HG02759 (cell line): ENCODE measurements around the gene HMGN3.
"Not testable (repeated sequence)": the region's sequence is repeated elsewhere in the genome, so short reads cannot be mapped to it uniquely, and the experiment has no call there.

Experiments
- ATAC-seq: cut with Tn5 transposase; IDR thresholded peaks from one replicate; pipeline ENCODE4 v1.9.1; 2021; ENCODE audit warnings: mild to moderate bottlenecking, moderate library complexity; ENCODE audit not compliant: unreplicated experiment

HMGN3 gene

DNA sequence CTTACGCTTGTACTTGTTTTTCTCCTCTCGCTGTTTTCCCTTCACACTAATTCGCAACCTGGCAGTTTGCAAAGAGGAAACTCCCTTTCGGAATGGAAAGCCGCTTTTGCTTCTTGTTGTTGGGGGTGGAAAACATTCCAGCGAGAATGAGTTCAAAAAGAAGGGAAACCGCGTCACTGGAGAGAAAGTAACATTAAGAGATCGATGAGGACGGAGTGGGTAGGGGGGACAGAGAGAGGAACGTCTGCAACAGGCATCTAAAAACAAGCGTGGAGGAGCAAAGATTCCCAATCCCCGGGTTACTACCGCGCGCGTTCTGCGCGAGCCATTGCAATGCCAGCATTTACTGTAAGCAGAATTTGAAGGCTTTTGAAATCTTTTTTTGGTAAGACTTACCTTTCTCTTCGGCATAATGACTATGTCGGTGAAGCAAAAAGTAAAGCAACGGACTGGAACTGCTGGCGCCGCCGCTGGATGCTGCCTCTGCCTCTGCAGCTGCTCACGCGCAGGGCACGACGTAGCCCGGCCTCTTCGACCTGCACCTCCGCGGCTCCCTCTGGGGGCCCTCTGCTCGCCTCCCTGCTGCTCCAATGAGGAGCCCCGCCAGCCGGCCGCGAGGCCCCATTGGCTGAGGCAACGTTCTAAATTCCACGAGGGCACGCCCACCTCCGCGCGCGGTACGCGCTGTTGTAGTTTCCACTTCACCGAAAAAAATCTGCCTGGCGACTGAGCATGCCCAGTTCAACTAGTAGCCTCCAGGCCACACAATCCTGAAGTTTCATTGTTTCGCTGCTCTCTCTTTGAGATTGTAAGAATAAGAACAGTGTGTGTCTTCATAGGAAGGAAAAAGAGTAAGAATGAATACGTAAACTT lies at the start of gene HMGN3:
Gene HMGN3 (minus strand): TSS at position 533 of the 873 bp plus-strand sequence.
- ATAC-seq, result peak; percentile 91

- no peak for ATAC-seq
These were observed 46.3 kb upstream of the HMGN3 start for GRCh38 chr6:79280756-79281155.

GRCh38 chr6:79277109-79277508 lies 42.6 kb upstream of the HMGN3 start:
- no peak for ATAC-seq

GRCh38 chr6:79269877-79270276 lies 35.4 kb upstream of the HMGN3 start:
- ATAC-seq, result no peak

- no peak for ATAC-seq
These were observed 32.6 kb upstream of the HMGN3 start for GRCh38 chr6:79267128-79267527.

- ATAC-seq, result no peak
These were observed 31.6 kb upstream of the HMGN3 start for GRCh38 chr6:79266051-79266450.

- no peak for ATAC-seq
These were observed 28.9 kb upstream of the HMGN3 start for GRCh38 chr6:79263359-79263758.

GRCh38 chr6:79261666-79262065 lies 27.2 kb upstream of the HMGN3 start:
- ATAC-seq, result no peak

- no peak for ATAC-seq
These were observed 26.3 kb upstream of the HMGN3 start for GRCh38 chr6:79260772-79261171.

GRCh38 chr6:79257381-79258205 lies 23.1 kb upstream of the HMGN3 start:
- no peak for ATAC-seq

GRCh38 chr6:79256770-79257169 lies 22.3 kb upstream of the HMGN3 start:
- ATAC-seq, result not testable (repeated sequence)

DNA sequence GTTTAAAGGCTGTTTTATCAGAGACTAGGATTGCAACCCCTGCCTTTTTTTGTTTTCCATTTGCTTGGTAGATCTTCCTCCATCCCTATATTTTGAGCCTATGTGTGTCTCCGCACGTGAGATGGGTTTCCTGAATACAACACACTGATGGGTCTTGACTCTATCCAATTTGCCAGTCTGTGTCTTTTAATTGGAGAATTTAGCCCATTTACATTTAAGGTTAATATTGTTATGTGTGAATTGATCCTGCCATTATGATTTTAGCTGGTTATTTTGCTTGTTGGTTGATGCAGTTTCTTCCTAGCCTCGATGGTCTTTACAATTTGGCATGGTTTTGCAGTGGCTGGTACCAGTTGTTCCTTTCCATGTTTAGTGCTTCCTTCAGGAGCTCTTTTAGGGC lies 20.6 kb upstream of the HMGN3 start:
- ATAC-seq, result not testable (repeated sequence)

GRCh38 chr6:79250559-79250958 lies 16.1 kb upstream of the HMGN3 start:
- ATAC-seq, result no peak

DNA sequence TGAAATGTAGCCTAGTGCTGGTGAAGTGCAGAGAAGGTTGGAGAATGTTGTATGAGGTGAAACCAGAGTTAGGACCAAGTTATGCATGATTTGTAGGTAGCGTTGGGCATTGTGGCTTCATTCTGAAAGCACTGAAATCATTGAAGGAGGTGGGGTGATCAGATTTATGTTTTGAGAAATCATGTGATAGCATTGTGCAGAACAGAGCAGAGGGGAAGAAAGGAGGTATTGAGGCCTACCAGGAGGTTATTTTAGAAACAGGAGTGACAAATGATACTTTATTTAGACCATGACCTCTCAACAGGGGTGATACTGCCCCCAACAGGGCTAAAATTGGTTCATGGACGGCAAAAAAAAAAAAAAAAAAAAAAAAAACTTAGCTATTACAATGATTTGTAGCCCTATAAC lies 15.6 kb upstream of the HMGN3 start:
- ATAC-seq, result peak; percentile 78

DNA sequence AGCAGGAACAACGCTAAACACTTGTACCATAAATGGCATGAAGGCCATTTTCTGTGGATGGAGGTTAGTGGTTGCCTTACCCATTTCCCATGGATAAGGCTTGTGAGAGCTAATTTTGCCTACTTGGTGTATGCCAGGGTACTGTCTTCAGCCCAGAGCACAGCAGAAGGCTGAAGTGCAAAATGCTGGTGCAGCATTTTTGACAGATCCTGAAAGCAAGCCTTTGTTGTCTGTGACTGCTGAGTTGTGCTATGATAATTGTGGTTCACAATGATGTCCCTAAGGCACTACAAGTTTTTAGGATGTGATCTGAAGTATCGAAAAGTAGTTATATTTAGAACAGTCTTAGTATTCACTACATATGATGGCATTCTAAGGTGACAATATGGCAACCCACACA lies 14.7 kb upstream of the HMGN3 start:
- no peak for ATAC-seq

- ATAC-seq, result peak; percentile 73
These were observed 12.4 kb upstream of the HMGN3 start for GRCh38 chr6:79246891-79247290.

DNA sequence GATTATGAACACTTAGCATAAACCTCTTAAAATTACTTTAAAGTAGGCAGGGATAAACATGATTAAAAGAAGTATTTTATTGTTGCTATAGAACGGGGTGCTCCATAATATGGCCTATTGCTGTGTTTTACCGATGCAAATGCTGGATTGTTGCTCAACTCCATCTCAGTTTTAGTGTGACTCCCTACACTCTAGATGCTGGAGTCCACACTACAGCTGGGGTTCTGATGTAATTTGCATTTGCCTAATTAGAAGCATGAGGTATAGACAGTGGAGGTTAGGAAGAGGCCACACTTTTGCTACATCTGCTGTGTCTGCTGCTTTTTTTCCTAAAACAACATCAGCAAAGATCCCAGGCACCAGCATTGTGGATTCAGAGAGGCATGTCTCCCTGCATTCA lies 6.7 kb upstream of the HMGN3 start:
- no peak for ATAC-seq

- ATAC-seq, result no peak
These were observed 6.0 kb upstream of the HMGN3 start for GRCh38 chr6:79240509-79240908.

DNA sequence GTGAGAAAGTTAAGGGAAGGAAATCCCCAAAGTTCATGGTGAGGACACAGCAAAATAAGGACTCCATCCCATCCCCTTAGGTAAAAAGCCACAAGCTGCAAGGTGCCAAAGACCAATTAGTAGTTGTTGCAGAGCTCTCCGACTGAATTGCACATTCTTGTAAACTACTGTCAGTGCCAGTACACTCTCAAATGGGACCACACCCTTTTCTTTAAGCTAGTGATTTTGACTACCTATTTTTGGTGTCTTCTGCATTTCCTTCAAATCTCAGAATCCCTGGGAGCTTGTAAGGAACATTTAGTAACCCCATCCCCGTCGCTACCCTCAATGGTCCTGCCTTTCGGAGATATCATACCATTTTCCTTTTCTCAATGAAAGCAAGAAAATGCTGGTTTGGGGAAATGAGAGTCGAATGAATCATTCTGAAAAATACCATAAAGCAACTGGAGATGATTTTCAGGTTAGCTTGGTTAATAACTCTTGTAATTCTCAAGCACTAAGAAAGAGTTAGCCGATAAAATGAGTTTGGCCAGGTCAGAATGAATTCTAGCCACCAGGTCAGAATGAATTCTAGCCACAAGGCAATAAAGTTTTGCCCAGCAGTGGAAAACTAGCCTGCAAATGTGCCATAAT lies 5.2 kb upstream of the HMGN3 start:
- peak; percentile 70 for ATAC-seq

- no peak for ATAC-seq
These were observed 4.4 kb upstream of the HMGN3 start for GRCh38 chr6:79238919-79239318.

GRCh38 chr6:79236711-79237110 lies 2.2 kb upstream of the HMGN3 start:
- no peak for ATAC-seq
